Activated CD4-positive, alpha-beta T cell treated with anti-CD3 and anti-CD28 coated beads, Interleukin-2, amount 50 U/mL, for 1 hour (primary cell): ENCODE results near the gene SAYSD1.

Experiments
- DNase-seq: peaks from one replicate; pipeline ENCODE4 v3.0.0-alpha.2; 2020

SAYSD1 gene

DNA sequence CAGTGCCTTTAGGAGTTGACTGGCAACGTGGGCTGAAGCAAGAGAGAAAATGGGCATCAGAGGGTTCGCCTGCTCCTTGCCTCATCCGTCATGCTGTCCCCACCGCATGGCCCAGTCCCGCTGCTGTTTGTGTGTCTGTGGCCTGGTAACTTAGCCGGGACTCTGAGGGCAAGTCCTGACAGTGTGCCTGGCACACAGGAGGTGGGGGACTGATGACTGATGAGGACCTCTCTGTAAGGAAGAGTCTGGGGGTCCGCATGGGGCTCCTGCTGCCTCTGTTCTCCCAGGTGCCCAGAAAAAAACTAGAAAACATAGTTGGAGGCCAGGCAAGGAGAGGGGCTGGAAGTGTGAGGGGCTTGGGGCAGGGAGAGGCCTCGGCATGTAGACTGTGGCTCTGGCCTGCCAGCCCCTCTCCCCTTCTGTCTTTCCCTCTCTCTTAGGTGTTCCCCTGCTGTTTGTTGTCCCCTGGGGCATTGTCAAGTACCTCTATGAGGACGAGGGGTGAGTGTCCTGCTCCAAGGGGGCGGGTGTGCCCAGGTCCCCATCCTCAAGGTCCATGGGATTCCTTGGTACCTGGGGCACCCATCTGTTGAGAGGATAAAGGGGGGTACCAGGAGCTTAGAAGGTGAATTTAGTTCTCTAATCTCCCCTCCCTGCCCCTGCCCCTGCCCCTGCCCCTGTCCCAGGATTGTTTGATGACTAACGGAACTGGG, 36.9 kb downstream of the SAYSD1 start:
- no peak for DNase-seq

GRCh38 chr6:39076623-39077535, 38.1 kb downstream of the SAYSD1 start:
- no peak for DNase-seq

- no peak for DNase-seq
These were observed 39.0 kb downstream of the SAYSD1 start for GRCh38 chr6:39075807-39076622.

- DNase-seq = no peak
These were observed 39.8 kb downstream of the SAYSD1 start for GRCh38 chr6:39075010-39075686.

DNA sequence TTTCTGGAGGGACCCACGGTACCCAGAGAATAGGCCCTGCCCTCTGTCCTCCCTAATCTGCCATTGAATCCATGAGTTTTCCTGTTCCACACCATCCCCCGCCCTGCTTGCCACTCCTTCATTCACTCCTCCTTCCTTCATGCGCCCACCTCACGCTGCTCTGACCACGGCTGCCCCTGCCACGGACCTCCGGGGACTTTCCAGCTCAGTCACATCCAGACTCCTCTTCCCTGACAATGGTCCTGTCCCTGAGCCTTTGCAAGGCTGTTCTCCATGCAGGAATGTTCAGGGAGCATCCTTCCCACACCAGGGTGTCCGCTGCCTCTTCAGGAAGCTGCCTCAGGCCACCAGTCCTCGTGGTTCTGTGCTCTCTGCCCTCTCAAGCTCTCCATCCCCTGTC, 40.5 kb downstream of the SAYSD1 start:
- no peak for DNase-seq

DNA sequence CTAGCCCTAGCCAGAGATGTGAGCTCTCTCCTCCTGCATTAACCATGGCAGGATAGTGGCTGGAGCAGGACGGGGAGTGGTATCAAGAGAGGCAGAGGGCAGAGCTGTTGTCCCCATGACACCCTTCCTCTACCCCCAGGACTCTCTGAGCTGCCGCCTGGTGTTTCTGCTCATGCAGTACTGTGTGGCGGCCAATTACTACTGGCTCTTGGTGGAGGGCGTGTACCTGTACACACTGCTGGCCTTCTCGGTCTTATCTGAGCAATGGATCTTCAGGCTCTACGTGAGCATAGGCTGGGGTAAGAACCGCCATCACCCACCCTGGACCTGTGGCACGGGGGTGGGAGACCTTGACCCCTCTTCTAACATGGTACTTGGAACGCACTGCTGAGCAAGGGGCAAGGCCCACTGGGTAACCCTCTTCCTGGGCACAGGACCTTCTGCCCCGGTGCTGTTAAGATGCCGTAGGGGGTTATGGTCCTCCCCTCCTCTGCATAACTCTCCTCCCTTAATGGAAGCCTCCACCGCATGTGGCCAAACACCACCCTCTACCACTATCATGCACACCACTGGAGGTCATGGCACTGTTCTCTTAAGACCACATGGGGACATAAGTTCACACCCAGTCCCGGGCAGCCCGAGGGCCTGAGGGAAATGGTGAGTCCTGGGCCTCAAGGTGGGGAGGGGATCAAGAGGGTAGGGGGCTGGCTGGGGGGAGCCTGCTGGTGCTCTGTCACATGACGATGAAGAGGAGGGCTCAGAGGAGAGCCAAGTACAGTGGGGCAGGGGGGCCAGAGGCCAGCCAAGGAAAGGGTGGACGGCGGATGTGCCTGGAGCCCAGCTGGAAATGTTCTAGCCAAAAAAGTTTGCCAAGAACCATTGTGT, 41.3 kb downstream of the SAYSD1 start:
- DNase-seq = no peak

DNA sequence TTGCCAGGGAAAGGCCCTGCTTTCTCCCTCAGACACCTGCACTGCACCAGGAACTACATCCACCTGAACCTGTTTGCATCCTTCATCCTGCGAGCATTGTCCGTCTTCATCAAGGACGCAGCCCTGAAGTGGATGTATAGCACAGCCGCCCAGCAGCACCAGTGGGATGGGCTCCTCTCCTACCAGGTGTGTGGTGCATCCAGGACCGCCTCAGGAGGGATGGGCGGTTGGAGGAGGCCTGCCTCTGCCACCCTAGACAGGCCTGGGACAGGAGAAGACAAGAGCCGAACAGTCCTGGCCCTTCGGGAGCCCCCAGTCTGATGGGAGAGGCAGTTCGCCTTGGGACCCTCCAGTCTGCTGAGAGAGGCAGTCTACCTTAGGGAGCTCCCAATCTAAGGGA, 42.2 kb downstream of the SAYSD1 start:
- no peak for DNase-seq

DNA sequence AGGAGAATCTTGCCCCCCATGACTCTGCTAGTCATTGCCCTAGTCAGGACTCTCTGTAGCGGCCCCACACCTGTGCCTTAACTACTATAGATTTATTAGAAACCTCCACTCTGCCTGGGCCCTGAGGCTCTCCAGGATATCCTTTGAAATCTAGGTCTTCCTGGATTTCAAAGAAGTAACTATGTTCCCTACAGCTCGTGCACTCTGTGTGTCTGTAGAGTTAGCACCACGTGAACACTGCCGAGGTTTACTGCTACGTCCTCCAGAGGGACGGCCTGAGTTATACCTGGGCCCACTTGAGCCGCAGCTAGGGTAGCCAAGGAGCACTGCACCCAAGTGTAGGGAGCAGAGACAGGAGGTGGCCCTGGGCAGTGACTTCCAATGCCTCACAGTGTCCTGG, 46.6 kb downstream of the SAYSD1 start:
- no peak for DNase-seq

- DNase-seq = no peak
These were observed 49.4 kb downstream of the SAYSD1 start for GRCh38 chr6:39065561-39065960.

DNA sequence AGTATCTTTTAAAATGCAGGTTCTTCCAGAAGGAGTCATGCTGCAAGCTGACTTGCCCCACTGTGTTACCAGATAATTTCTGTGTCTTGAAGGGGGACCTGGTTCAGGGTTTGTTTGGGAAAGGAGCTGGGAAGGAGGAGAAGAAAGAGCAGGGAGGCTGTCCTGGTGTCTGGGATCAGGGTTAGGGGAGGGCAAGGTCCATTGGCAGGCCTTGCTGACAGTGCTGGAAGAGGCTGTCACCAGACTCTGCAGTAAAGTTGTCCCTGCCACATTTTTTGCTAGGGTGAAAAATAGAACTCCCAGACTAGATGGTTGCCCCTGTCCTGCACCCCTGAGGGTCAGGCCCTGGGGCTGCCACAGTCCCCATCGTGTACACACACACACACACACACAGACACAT, 51.5 kb downstream of the SAYSD1 start:
- no peak for DNase-seq

DNA sequence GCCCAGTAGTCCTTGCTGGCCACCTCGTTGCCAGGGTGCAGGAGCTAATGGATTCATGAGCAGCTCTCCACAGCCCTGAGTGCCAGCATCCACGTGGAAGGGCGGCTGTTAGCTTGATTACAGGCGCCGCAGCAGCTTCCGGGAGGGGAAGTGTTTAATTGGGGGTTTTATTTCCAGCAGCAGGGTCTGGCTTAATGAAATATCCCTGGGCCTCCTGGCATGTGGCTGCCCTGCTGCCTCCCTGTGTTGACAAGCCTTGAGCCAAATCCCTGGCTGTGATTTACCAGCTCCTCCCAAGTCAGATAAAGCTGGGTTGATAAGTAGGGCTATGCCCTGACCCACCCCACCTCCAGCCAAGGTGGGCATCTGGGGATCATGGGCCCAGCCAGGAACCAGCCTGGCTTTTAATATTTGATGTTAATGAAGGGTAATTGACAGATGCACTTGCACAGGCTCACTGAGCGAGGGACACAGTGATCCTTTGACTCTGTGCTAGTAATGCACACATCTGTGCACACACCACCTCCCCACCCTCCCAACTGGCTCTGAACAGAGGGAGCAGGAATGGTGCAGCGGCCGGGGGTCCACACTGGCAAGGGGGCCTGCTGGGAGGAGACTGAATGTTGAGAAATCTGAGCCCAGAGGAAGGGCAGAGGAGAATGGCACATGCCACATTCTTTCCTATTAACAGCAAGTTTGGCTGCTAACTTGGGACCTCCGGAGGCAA, 52.8 kb downstream of the SAYSD1 start:
- no peak for DNase-seq

- DNase-seq = no peak
These were observed 53.4 kb downstream of the SAYSD1 start for GRCh38 chr6:39061588-39061987.

DNA sequence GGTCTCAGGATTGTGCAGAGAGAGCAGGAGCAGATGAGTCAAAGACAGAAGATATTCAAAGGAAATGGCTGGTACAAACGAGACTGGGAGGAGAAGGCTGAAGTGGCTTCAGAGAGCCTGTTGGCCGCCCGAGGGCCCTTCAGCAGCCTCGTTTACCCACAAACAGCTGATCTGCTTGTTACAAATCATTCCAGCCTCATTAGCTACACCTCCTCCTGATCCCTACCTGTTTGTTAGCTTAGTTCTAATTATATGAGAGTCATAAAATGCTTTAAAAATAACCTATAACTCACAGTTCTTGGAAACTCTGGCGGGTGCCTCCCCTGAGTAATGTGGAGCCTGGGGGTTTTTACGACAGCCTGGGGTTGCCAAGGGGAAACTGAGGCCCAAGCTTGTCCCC, 53.8 kb downstream of the SAYSD1 start:
- DNase-seq = no peak

GRCh38 chr6:39060467-39061160, 54.4 kb downstream of the SAYSD1 start:
- DNase-seq = no peak

- DNase-seq = no peak
These were observed 55.3 kb downstream of the SAYSD1 start for GRCh38 chr6:39059496-39060310.

- DNase-seq = no peak
These were observed 56.4 kb downstream of the SAYSD1 start for GRCh38 chr6:39058471-39059147.

DNA sequence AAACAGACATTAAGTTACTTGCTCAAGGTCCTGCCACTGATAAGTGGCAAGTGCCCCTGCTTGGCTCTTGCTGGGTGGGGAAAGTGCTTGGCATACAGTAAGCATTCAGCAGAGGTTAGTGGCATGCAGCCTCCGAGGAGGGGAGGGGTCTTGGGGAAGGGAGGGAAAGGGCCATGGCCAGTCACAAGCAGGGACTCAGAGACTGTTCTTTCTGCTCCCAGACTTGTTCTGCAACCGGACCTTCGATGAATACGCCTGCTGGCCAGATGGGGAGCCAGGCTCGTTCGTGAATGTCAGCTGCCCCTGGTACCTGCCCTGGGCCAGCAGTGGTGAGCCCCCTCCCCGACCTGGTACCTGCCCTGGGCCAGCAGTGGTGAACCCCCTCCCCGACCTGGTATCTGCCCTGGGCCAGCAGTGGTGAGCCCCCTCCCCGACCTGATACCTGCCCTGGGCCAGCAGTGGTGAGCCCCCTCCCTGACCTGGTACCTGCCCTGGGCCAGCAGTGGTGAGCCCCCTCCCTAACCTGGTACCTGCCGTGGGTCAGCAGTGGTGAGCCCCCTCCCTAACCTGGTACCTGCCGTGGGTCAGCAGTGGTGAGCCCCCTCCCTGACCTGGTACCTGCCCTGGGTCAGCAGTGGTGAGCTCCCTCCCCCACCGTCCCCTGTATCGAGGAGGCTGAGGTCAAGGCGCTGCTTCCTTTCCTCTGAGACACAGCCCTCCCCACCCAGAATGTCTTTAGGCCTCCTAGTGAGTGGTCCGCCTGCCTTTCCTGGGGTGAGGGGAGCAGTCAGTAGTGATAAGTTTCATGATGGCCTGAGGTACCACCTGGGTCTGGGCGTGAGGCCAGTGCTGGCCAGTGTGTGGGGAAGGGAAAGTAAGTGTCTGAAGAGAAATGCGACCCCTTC, 57.5 kb downstream of the SAYSD1 start:
- DNase-seq = no peak

- no peak for DNase-seq
These were observed 58.3 kb downstream of the SAYSD1 start for GRCh38 chr6:39056681-39057080.
